H54 (cell line): ENCODE data around the gene HP1BP3.

Experiments used
- DNase-seq: peaks from one replicate; pipeline ENCODE4 v3.0.0; 2011; ENCODE audit warnings: low spot score, mixed read lengths; ENCODE audit not compliant: insufficient read length
- FAIRE-seq: peaks from 3 replicates; lab custom pipeline; 2011; peaks lifted over from hg19 to GRCh38; lab: Jason Lieb, UNC
- POLR2A ChIP-seq: IDR thresholded peaks from 2 replicates; pipeline ENCODE4 v1.6.1; 2011; ENCODE audit warnings: low read depth, mild to moderate bottlenecking, low read length

HP1BP3 gene

GRCh38 chr1:20735581-20736111, 51.5 kb downstream of the HP1BP3 start:
- no peak for TF ChIP-seq POLR2A
- FAIRE-seq (no peak), DNase-seq (no peak)

- no peak for FAIRE-seq
- TF ChIP-seq POLR2A, result no peak
Measured at GRCh38 chr1:20733360-20733975, 53.6 kb downstream of the HP1BP3 start.

GRCh38 chr1:20732588-20733359, 54.3 kb downstream of the HP1BP3 start, which contains the start of gene SH2D5:
Gene SH2D5, minus strand, starts transcription at chr1:20732703. Its CDS starts 4,659 bp downstream, at chr1:20728044.
- peak; percentile 84 for DNase-seq
- peak; percentile 97 for FAIRE-seq
- TF ChIP-seq POLR2A, result no peak

More at GRCh38 chr1:20733360-20733975, 53.6 kb downstream of the HP1BP3 start:
- no peak for DNase-seq

GRCh38 chr1:20732071-20732587, 55.0 kb downstream of the HP1BP3 start:
- FAIRE-seq (no peak), DNase-seq (peak; percentile 65)
- TF ChIP-seq POLR2A, result no peak

GRCh38 chr1:20731057-20731991, 55.8 kb downstream of the HP1BP3 start:
- DNase-seq (no peak), FAIRE-seq (no peak)
- TF ChIP-seq POLR2A, result no peak

- no peak for FAIRE-seq
- DNase-seq, result no peak
- TF ChIP-seq POLR2A, result no peak
Measured at GRCh38 chr1:20730690-20731056, 56.4 kb downstream of the HP1BP3 start.

- no peak for TF ChIP-seq POLR2A
- FAIRE-seq (no peak), DNase-seq (no peak)
Measured at GRCh38 chr1:20729990-20730689, 57.0 kb downstream of the HP1BP3 start.

GRCh38 chr1:20729155-20729931, 57.8 kb downstream of the HP1BP3 start:
- TF ChIP-seq POLR2A, result no peak
- DNase-seq, result no peak
- FAIRE-seq, result no peak

GRCh38 chr1:20728371-20729154, 58.5 kb downstream of the HP1BP3 start:
- no peak for FAIRE-seq
- no peak for DNase-seq
- no peak for TF ChIP-seq POLR2A

GRCh38 chr1:20727746-20728316, 59.3 kb downstream of the HP1BP3 start:
- no peak for DNase-seq
- no peak for FAIRE-seq
- TF ChIP-seq POLR2A, result no peak

GRCh38 chr1:20726932-20727745, 60.0 kb downstream of the HP1BP3 start:
- FAIRE-seq (no peak), DNase-seq (no peak)
- no peak for TF ChIP-seq POLR2A
